Effector CD8-positive, alpha-beta T cell (primary cell): ENCODE measurements around the gene CYSTM1.
"Not testable (repeated sequence)": the region's sequence is repeated elsewhere in the genome, so short reads cannot be mapped to it uniquely, and the experiment has no call there.

Experiments used
- DNase-seq: peaks from one replicate; lab custom pipeline; 2025; lab: John Stamatoyannopoulos, UW

Gene CYSTM1

DNA sequence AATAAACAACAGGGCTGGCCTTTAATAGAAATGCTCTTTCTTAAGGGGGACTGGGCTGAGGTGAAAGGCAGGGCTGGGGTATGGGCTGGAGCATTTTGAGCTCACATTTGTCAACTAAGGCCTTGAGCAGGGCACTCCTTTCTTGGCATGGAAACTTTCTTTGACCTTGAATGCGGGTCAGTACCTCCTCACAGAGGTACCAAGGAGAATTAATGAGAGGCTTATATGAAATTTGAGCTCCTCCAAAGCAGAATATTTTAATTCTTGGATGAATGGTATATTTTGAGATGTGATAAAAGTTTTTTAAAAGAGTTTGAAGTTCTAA, 3.1 kb downstream of the CYSTM1 start:
- DNase-seq = no peak

- DNase-seq = no peak
Observed at GRCh38 chr5:140178482-140179116, 3.6 kb downstream of the CYSTM1 start.

- DNase-seq = no peak
Observed at GRCh38 chr5:140181002-140181483, 6.1 kb downstream of the CYSTM1 start.

- no peak for DNase-seq
Observed at GRCh38 chr5:140181525-140181924, 6.5 kb downstream of the CYSTM1 start.

DNA sequence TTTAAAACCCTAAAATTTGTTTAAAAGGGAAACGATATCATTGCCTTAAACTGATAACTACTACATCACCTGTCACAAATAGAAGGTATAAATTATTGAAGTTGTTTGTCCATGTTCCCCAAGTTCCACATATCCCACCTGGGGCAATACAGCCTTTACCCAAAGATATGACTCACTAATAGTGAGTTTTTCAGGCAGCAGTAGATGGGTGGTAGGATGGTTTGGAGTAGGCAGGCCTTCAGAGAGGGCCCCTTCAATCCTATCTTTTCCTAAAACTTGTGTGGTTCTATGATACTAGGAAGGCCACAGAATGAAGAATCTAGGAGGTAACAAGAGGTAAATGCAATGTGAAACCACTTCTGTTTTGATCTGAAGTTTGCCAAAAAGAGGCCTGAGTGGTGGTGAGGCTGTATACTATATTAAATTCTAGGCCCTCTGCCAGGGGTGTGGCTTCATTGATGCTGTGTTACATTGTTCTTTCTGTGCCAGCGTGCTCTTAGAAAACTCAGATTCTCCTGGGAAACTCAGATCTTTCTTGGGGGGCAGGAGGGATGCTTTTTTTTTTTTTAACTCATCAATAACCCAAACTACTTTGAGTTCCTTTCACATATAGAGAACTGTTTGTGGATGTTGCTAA, 7.2 kb downstream of the CYSTM1 start:
- no peak for DNase-seq

- no peak for DNase-seq
Observed at GRCh38 chr5:140182803-140183367, 7.9 kb downstream of the CYSTM1 start.

DNA sequence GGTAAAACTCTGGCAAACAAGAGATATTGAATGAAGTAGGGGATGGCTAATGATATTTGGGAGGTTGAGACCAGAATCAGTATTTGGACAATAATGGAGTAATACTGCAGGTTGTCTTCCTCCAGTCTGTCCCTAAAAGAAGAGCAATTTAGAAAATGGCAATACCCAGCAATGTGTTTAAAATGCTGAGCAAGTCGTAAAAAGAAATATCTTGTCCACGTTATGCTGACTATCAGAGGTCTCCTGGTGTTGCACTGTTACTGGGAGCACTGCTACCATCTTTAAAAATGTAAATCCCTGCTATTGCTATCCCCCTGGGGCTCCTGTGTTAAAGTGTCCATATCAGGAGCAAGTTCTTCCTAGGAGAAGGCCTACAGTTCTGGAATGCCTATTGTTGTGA, 10.4 kb downstream of the CYSTM1 start:
- DNase-seq = no peak

DNA sequence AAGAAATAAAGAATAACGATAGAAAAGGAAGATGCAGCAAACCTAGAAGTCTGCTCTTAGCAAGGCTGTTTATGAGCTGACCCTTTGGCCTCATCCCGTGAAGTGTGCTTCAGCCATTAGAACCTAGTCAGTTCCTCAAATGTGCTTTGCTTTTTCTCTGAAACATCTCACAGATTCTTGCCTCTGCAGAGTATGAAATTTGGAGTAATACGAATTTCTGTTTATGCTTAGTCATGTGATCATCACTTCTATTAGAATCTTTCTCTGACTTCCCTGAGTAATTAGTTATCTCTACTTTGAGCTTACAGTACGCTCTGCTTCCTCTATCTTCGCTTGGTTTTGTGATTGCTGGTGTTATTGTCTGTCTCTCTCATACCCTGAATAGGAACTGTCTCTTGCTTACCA, 11.3 kb downstream of the CYSTM1 start:
- no peak for DNase-seq

GRCh38 chr5:140189253-140189652, 14.3 kb downstream of the CYSTM1 start:
- no peak for DNase-seq

- no peak for DNase-seq
Observed at GRCh38 chr5:140189977-140190871, 15.2 kb downstream of the CYSTM1 start.

GRCh38 chr5:140190872-140191218, 15.9 kb downstream of the CYSTM1 start:
- DNase-seq = no peak

GRCh38 chr5:140192715-140193430, 17.9 kb downstream of the CYSTM1 start:
- DNase-seq = no peak

GRCh38 chr5:140194662-140195061, 19.7 kb downstream of the CYSTM1 start:
- no peak for DNase-seq

DNA sequence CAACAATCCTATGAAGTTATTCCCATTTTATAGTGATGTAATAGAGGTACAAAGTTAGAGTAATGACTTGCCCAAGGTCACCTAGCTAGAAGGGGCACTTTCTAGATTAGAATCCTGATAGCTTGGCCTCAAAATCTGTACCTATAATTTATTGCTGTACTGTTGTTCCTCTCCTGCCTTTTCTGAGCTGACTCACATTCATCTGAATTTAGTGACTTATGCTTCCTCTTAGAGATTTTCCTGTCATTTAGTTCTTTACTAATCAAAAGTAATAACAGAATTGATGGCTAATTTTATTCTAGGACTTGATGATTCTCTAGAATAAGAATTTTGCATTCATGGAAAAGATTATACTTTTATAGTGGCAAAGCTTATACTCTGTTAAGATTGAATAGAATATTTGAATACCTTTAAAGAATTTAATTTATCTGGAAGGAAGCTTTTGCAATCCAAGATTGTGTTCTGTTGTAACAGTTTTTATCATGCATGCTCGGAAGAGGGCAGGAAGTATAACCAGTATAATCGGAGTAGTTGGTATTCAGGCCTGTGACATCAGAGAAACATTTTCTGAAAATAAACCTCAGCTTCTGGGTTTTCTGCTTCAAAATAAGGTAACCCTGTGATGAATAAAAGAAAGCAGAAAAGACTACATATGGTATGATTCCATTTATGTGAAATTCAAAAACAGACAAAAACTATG, 21.3 kb downstream of the CYSTM1 start:
- no peak for DNase-seq

- DNase-seq = no peak
Observed at GRCh38 chr5:140197023-140197422, 22.0 kb downstream of the CYSTM1 start.

- not testable (repeated sequence) for DNase-seq
Observed at GRCh38 chr5:140198915-140199314, 23.9 kb downstream of the CYSTM1 start.

GRCh38 chr5:140202078-140202477, 27.1 kb downstream of the CYSTM1 start:
- DNase-seq = no peak

DNA sequence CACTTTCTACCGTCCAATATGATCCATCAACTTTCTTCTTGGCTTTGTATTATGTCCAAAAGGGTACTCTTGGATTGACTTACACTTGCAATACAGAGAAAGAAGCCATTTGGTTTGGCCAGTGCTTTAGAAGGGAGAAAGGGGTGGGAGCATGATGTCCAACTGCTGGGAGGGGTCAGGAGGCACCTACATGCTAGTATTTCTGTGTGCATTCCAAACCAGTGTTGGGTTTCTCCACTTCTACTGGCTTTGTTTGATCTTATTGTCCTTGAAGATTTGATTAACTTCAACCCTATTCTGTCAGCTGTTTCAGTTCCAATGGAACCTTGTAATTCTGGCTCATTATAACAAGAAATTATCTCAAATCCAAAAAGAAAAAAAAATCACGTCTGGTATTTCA, 27.6 kb downstream of the CYSTM1 start:
- DNase-seq = no peak

- no peak for DNase-seq
Observed at GRCh38 chr5:140205216-140205615, 30.2 kb downstream of the CYSTM1 start.

- DNase-seq = no peak
Observed at GRCh38 chr5:140205952-140206351, 31.0 kb downstream of the CYSTM1 start.

GRCh38 chr5:140207250-140207964, 32.4 kb downstream of the CYSTM1 start:
- DNase-seq = no peak
